ENCODE data around the gene ABHD17A. TPM values are rescaled to one million over a fixed set of nuclear protein-coding genes. Genes with fewer than 3 reads are reported as not detected.

The ABHD17A gene
- total and polyA plus RNA-seq, 2 donors (not counting 1 experiment from before 2014, with no cell fraction given), result 63.1 to 134 TPM

- no peak overlapping the region for H2AFZ ChIP-seq (ENCODE audit: insufficient read depth, low read depth, low read length, poor library complexity, severe bottlenecking)
- POLR2A ChIA-PET, result no interaction called here
- intact Hi-C loops (cut with micrococcal nuclease), result no loop called here
- H3K79me2 ChIP-seq (ENCODE audit: control insufficient read depth, insufficient read depth, low read length), result peaks cover 73% of the 10 kb centered on the region
- H3K9ac ChIP-seq (ENCODE audit: low read length), result no peak overlapping the region
- Mint-ChIP-seq H3K4me3 (peak overlapping the region; percentile 55), H3K4me1 (peaks cover 61% of the 10 kb centered on the region), H3K27ac (peak overlapping the region; percentile 56), H3K9me3 (ENCODE audit: insufficient read depth) (no peaks in the 10 kb centered on the region), H3K27me3 (no peaks in the 10 kb centered on the region)
- 20% methylated on average over 62 of the region's 66 CpGs for WGBS (ENCODE audit: insufficient coverage)
- H3K27ac ChIP-seq (ENCODE audit: low read length in 2 of 2), result peak overlapping the region; percentile 34 to 52
- no peaks in the 10 kb centered on the region for H3K27me3 ChIP-seq (replicated peaks in 1 of 4; ENCODE audit: control extremely low read depth in 1 of 4, control insufficient read depth in 3 of 4, insufficient read depth in 4 of 4, low read length in 3 of 4)
- CTCF ChIA-PET, result no interaction called here
- no peaks in the 10 kb centered on the region for H3K9me3 ChIP-seq (ENCODE audit: control extremely low read depth in 1 of 3, control insufficient read depth in 2 of 3, insufficient read depth in 1 of 3, low read length in 2 of 3)
- peak overlapping the region in 3 of 5 experiments; percentile 24 to 31 (median 27) for H3K4me3 ChIP-seq (ENCODE audit: control extremely low read depth in 1 of 5, extremely low read depth in 1 of 5, insufficient read depth in 1 of 5, low read depth in 2 of 5, low read length in 4 of 5)
- H3K4me2 ChIP-seq (replicated peaks; ENCODE audit: low read depth, low read length, poor library complexity, severe bottlenecking), result peak overlapping the region; percentile 79
- peaks cover 0 to 4% of the 10 kb centered on the region in 2 experiments for H3K36me3 ChIP-seq (replicated peaks in 1 of 2; ENCODE audit: control extremely low read depth in 1 of 2, control insufficient read depth in 1 of 2, extremely low read depth in 1 of 2, insufficient read depth in 2 of 2, low read length in 1 of 2)
- TF ChIP-seq EZH2 (IDR thresholded peaks at IDR 0.05; ENCODE audit: borderline replicate concordance, insufficient read depth, low read depth, low read length, poor library complexity, severe bottlenecking) (no peak), CTCF (IDR thresholded peaks at IDR 0.05) (peak; percentile 3)
- H4K20me1 ChIP-seq (ENCODE audit: control insufficient read depth, insufficient read depth, low read length, poor library complexity, severe bottlenecking), result peaks cover 65% of the 10 kb centered on the region
- peaks cover 66 to 76% of the 10 kb centered on the region in 2 donors for H3K4me1 ChIP-seq (ENCODE audit: control insufficient read depth in 2 of 2, insufficient read depth in 2 of 2, low read length in 2 of 2)
- ATAC-seq (ENCODE audit: low read depth) (no peak), DNase-seq (peak; percentile 78)
Measured at GRCh38 chr19:1851654-1852580, 33.4 kb downstream of the ABHD17A start.

Data from B cell (primary cell).